Lower leg skin (tissue), 4 donors: Measurements from ENCODE around the gene OR2B3. TPM values are rescaled to one million over a fixed set of nuclear protein-coding genes. Genes with fewer than 3 reads are reported as not detected.

Experiments
- DNase-seq, 2 donors: peaks; one replicate each; pipeline ENCODE4 v3.0.0-alpha.2; 2019; ENCODE audit warnings: low spot score in 2 of 2
- H3K4me3 ChIP-seq: fragments of 200-600 bp; sonication (generic); 2 replicates; pipeline ENCODE4 v1.5.1; 2017; ENCODE audit warnings: mild to moderate bottlenecking, low read depth; ENCODE audit not compliant: poor library complexity, severe bottlenecking
- CTCF ChIP-seq, 3 donors: fragments of 450-650 bp; IDR thresholded peaks; one replicate each; pipeline ENCODE4 v1.5.1; 2016; ENCODE audit warnings: antibody characterized with exemption in 3 of 3, mild to moderate bottlenecking in 3 of 3, moderate library complexity in 2 of 3
- POLR2A ChIP-seq, 2 donors: fragments of 450-650 bp; IDR thresholded peaks; one replicate each; pipeline ENCODE4 v1.6.1; 2016 to 2017; ENCODE audit warnings: antibody characterized with exemption in 2 of 2, mild to moderate bottlenecking in 1 of 2, moderate library complexity in 1 of 2
- WGBS, 2 donors: methylation state at CpG; one replicate each; pipeline ENCODE4 v1.1.5; 2018; 5-methylcytosine and 5-hydroxymethylcytosine counted together
- intact Hi-C: fragments of 100-400 bp; cut with DNase I; formaldehyde crosslinking; loops from one replicate; pipeline ENCODE4 v1.15.0; 2023; ENCODE audit warnings: low total_unique reads
- total RNA-seq, 4 donors: library from RNA; depleted of rRNA; stranded (reverse); fragments of >200 nt; gene quantifications; one replicate each; pipeline ENCODE4 v1.1.0, GENCODE V29; 2016

OR2B3 gene
- total RNA-seq, 4 donors from 2014 or later: not detected

GRCh38 chr6:29079203-29079602, 7.9 kb downstream of the OR2B3 start:
- intact Hi-C loops: no loop called here
- H3K4me3 ChIP-seq: no peak overlapping the region
- DNase-seq: no peak
- WGBS, 2 donors: 73 to 84% methylated on average over 1 of the region's 1 CpG
- no peak for TF ChIP-seq CTCF (IDR thresholded peaks at IDR 0.05)
- no peak for TF ChIP-seq POLR2A (IDR thresholded peaks at IDR 0.05)

- TF ChIP-seq POLR2A (IDR thresholded peaks at IDR 0.05): no peak
- no peak for TF ChIP-seq CTCF (IDR thresholded peaks at IDR 0.05)
- DNase-seq: no peak
- intact Hi-C loops: no loop called here
- H3K4me3 ChIP-seq: no peak overlapping the region
- WGBS, 2 donors: 36 to 43% methylated on average over 9 of the region's 9 CpGs
Measured at GRCh38 chr6:29071831-29072723, 15.0 kb downstream of the OR2B3 start.

GRCh38 chr6:29051680-29052079, 35.4 kb downstream of the OR2B3 start:
- WGBS, 2 donors: 85 to 92% methylated on average over 3 of the region's 3 CpGs
- no peak for DNase-seq
- TF ChIP-seq POLR2A (IDR thresholded peaks at IDR 0.05) (no peak), CTCF (IDR thresholded peaks at IDR 0.05) (no peak)
- H3K4me3 ChIP-seq: no peak overlapping the region
- intact Hi-C loops: no loop called here

GRCh38 chr6:29045075-29045474, 42.0 kb downstream of the OR2B3 start, which contains the start of gene OR2W1:
Gene OR2W1, minus strand, starts transcription at chr6:29045175. Its CDS starts 0 bp downstream, at chr6:29045175.
- TF ChIP-seq POLR2A (IDR thresholded peaks at IDR 0.05) (no peak), CTCF (IDR thresholded peaks at IDR 0.05) (no peak)
- intact Hi-C loops: no loop called here
- DNase-seq: no peak
- 73 to 86% methylated on average over 1 of the region's 1 CpG for WGBS, 2 donors
- H3K4me3 ChIP-seq: no peak within 1 kb of the TSS

Other genes starting within 250 kb of the OR2B3 start
- gene TRIM27, start 163.3 kb downstream of the OR2B3 start, total RNA-seq: 10 to 100 TPM; 32.2 to 38.9 (median 35.6) TPM
- gene ZNF311, start 82.0 kb downstream of the OR2B3 start, total RNA-seq: 1 to 10 TPM in 2 of 4 donors, under 1 TPM in 1, not detected in 1; 0.69 to 1.4 (median 1.1) TPM
- gene OR2W1, start 42.1 kb downstream of the OR2B3 start, total RNA-seq: not detected
- not detected for gene OR2J1, start 12.2 kb upstream of the OR2B3 start, total RNA-seq
- not detected for gene OR2J3, start 20.7 kb upstream of the OR2B3 start, total RNA-seq
- gene OR2J2, start 83.6 kb upstream of the OR2B3 start, total RNA-seq: not detected
- gene OR14J1, start 214.4 kb upstream of the OR2B3 start, total RNA-seq: not detected